Left hindlimb (tissue), 1 donor: ENCODE results near the gene ATAT1.

Experiments
- DNase-seq: peaks from one replicate; pipeline ENCODE4 v3.0.0-alpha.2; 2018

The ATAT1 gene

GRCh38 chr6:30685157-30686008 lies 58.7 kb downstream of the ATAT1 start:
- DNase-seq, result no peak

- peak; percentile 87 for DNase-seq
Measured at GRCh38 chr6:30686009-30686907, 59.6 kb downstream of the ATAT1 start, which contains the start of gene PPP1R18. Gene PPP1R18 (minus strand): TSS chr6:30686645. CDS start chr6:30686018, 627 bp downstream.

- DNase-seq, result peak; percentile 97
Measured at GRCh38 chr6:30686908-30687658, 60.4 kb downstream of the ATAT1 start.

- no peak for DNase-seq
Measured at GRCh38 chr6:30687659-30688431, 61.2 kb downstream of the ATAT1 start.

GRCh38 chr6:30688569-30688968 lies 61.9 kb downstream of the ATAT1 start:
- no peak for DNase-seq

GRCh38 chr6:30689022-30689865 lies 62.6 kb downstream of the ATAT1 start:
- no peak for DNase-seq

- DNase-seq, result no peak
Measured at GRCh38 chr6:30689985-30690384, 63.3 kb downstream of the ATAT1 start.

GRCh38 chr6:30690403-30691207 lies 63.9 kb downstream of the ATAT1 start, which contains the start of gene NRM:
Gene NRM (minus strand): TSS chr6:30690984. CDS start chr6:30690974, 10 bp downstream.
- DNase-seq, result peak; percentile 93

- DNase-seq, result no peak
Measured at GRCh38 chr6:30691208-30691847, 64.7 kb downstream of the ATAT1 start.
